HepG2 (cell line): ENCODE measurements around the gene RNGTT. TPM values are rescaled to one million over a fixed set of nuclear protein-coding genes. Genes with fewer than 3 reads are reported as not detected.

Experiments used
- ATAC-seq: fragments of 200-7000 bp; cut with Tn5 transposase; 3 replicates; pipeline ENCODE4 v1.9.1; 2020; ENCODE audit warnings: mild to moderate bottlenecking, moderate library complexity
- BruUV-seq: library from RNA; stranded (reverse); fragments of 400-500 nt; replicated peaks from 2 replicates; lab custom pipeline; 2021; lab: Mats Ljungman, UMichigan
- CTCF ChIA-PET: fragments of 300-600 bp; formaldehyde crosslinking; extraction: SDS; loops from one replicate; lab custom pipeline; 2021; ENCODE audit warnings: low total read pairs, inconsistent platforms, low intra/inter-chr PET ratio; lab: Yijun Ruan, JAX
- POLR2A ChIA-PET: fragments of 350-600 bp; sonication (Branson Sonifier 250); formaldehyde crosslinking; loops from one replicate; lab custom pipeline; 2020; ENCODE audit warnings: antibody characterized with exemption, inconsistent platforms; lab: Yijun Ruan, JAX
- DNase-seq: peaks from one replicate; pipeline ENCODE4 v3.0.0-alpha.2; 2015; ENCODE audit warnings: low spot score
- FAIRE-seq: peaks from 3 replicates; lab custom pipeline; 2011; peaks lifted over from hg19 to GRCh38; lab: Jason Lieb, UNC
- H2AFZ ChIP-seq: one replicate; pipeline ENCODE4 v1.6.1; 2011; ENCODE audit warnings: low read length, inconsistent platforms
- H3K27ac ChIP-seq: fragments of 300-600 bp; 3 replicates; pipeline ENCODE4 v1.8.0; 2011; ENCODE audit warnings: mixed run types, mild to moderate bottlenecking, mixed read lengths, low read length, inconsistent platforms; ENCODE audit not compliant: insufficient read depth; ENCODE audit errors: extremely low read length
- H3K27me3 ChIP-seq, 2 experiments: fragments of 200-600 bp in 1 of 2; 2 replicates in 1 of 2; 3 replicates in 1 of 2; pipeline versions ENCODE4 v1.6.0 to v1.8.0; 2011; ENCODE audit warnings: low read length in 2 of 2, mild to moderate bottlenecking in 2 of 2, moderate library complexity in 2 of 2, inconsistent platforms in 1 of 2; ENCODE audit not compliant: insufficient read depth in 2 of 2, control insufficient read depth in 1 of 2
- H3K36me3 ChIP-seq, 2 experiments: fragments of 200-600 bp in 1 of 2; replicated peaks in 1 of 2; 2 replicates in 1 of 2; 3 replicates in 1 of 2; pipeline versions ENCODE4 v1.5.1 to v1.8.0; 2011; ENCODE audit warnings: low read length in 2 of 2, inconsistent platforms in 1 of 2; ENCODE audit not compliant: insufficient read depth in 2 of 2, control insufficient read depth in 1 of 2
- H3K4me1 ChIP-seq: 2 replicates; pipeline ENCODE4 v1.5.1; 2012; ENCODE audit warnings: low read length, inconsistent platforms; ENCODE audit not compliant: insufficient read depth
- H3K4me2 ChIP-seq: 2 replicates; pipeline ENCODE4 v1.6.0; 2011; ENCODE audit warnings: low read depth, low read length, inconsistent platforms
- H3K4me3 ChIP-seq, 3 experiments: fragments of 200-600 bp in 1 of 3; sonication (generic), shearing (Covaris generic) in 1 of 3; replicated peaks in 1 of 3; 2 replicates each; pipeline ENCODE4 v1.5.1; 2011 to 2016; ENCODE audit warnings: low read length in 3 of 3, inconsistent platforms in 2 of 3, low read depth in 2 of 3, mild to moderate bottlenecking in 2 of 3, control low read depth in 1 of 3, mixed read lengths in 1 of 3; ENCODE audit not compliant: insufficient read depth in 1 of 3
- H3K79me2 ChIP-seq: one replicate; pipeline ENCODE4 v1.6.1; 2011; ENCODE audit warnings: low read length, inconsistent platforms; ENCODE audit not compliant: insufficient read depth
- H3K9ac ChIP-seq: 2 replicates; pipeline ENCODE4 v1.6.0; 2011; ENCODE audit warnings: mild to moderate bottlenecking, low read depth, low read length, inconsistent platforms; ENCODE audit not compliant: insufficient read depth
- H3K9me3 ChIP-seq: 2 replicates; pipeline ENCODE4 v1.5.1; 2012; ENCODE audit warnings: mild to moderate bottlenecking, low read length
- H4K20me1 ChIP-seq: 2 replicates; pipeline ENCODE4 v1.6.0; 2011; ENCODE audit warnings: inconsistent platforms, mild to moderate bottlenecking, low read length, moderate library complexity; ENCODE audit not compliant: insufficient read depth
- CHD4 ChIP-seq: fragments of 200-600 bp; sonication (generic); IDR thresholded peaks from 2 replicates; pipeline ENCODE4 v1.7.0; 2017; ENCODE audit warnings: mild to moderate bottlenecking, low read length, borderline replicate concordance
- EED ChIP-seq: sonication (generic); formaldehyde crosslinking; IDR thresholded peaks from 2 replicates; pipeline ENCODE4 v1.5.0; 2020; ENCODE audit warnings: mild to moderate bottlenecking, missing genetic modification reagents
- KDM1A ChIP-seq: IDR thresholded peaks from 2 replicates; pipeline ENCODE4 v1.6.1; 2016; ENCODE audit warnings: missing compliant biosample characterization
- MXD1 ChIP-seq: sonication (generic); formaldehyde crosslinking; IDR thresholded peaks from 2 replicates; pipeline ENCODE4 v1.4.0; 2020; ENCODE audit warnings: mild to moderate bottlenecking, missing genetic modification reagents
- REPIN1 ChIP-seq: sonication (generic); formaldehyde crosslinking; IDR thresholded peaks from 2 replicates; pipeline ENCODE4 v1.8.0; 2022; ENCODE audit warnings: missing genetic modification reagents, low read depth, mild to moderate bottlenecking, borderline replicate concordance
- RFXAP ChIP-seq: sonication (generic); formaldehyde crosslinking; IDR thresholded peaks from 2 replicates; pipeline ENCODE4 v1.4.0; 2020; ENCODE audit warnings: missing genetic modification reagents, borderline replicate concordance
- TCF7L2 ChIP-seq: IDR thresholded peaks from 2 replicates; pipeline ENCODE4 v1.6.1; 2011; ENCODE audit warnings: mild to moderate bottlenecking, low read depth, low read length, moderate library complexity
- TOE1 ChIP-seq: sonication (generic); formaldehyde crosslinking; IDR thresholded peaks from 2 replicates; pipeline ENCODE4 v1.4.0; 2020; ENCODE audit warnings: mild to moderate bottlenecking, missing genetic modification reagents
- ZBTB38 ChIP-seq: sonication (generic); formaldehyde crosslinking; IDR thresholded peaks from 2 replicates; pipeline ENCODE4 v1.5.1; 2020; ENCODE audit warnings: mild to moderate bottlenecking, missing genetic modification reagents
- ZC3H4 ChIP-seq: sonication (generic); formaldehyde crosslinking; IDR thresholded peaks from 2 replicates; pipeline ENCODE4 v1.4.0; 2020; ENCODE audit warnings: missing genetic modification reagents, borderline replicate concordance
- ZFP41 ChIP-seq: sonication (generic); formaldehyde crosslinking; IDR thresholded peaks from 2 replicates; pipeline ENCODE4 v1.4.0; 2020; ENCODE audit warnings: mild to moderate bottlenecking, missing genetic modification reagents, borderline replicate concordance
- ZNF12 ChIP-seq: sonication (generic); formaldehyde crosslinking; IDR thresholded peaks from 2 replicates; pipeline ENCODE4 v1.5.0; 2020; ENCODE audit warnings: missing genetic modification reagents
- ZNF34 ChIP-seq: sonication (generic); formaldehyde crosslinking; IDR thresholded peaks from 2 replicates; pipeline ENCODE4 v1.4.0; 2020; ENCODE audit warnings: mild to moderate bottlenecking, missing genetic modification reagents, borderline replicate concordance
- ZNF510 ChIP-seq: sonication (generic); formaldehyde crosslinking; IDR thresholded peaks from 2 replicates; pipeline ENCODE4 v1.4.0; 2020; ENCODE audit warnings: low read depth, mild to moderate bottlenecking, missing genetic modification reagents
- ZNF678 ChIP-seq: sonication (generic); formaldehyde crosslinking; IDR thresholded peaks from 2 replicates; pipeline ENCODE4 v1.4.0; 2020; ENCODE audit warnings: mild to moderate bottlenecking, missing genetic modification reagents
- WGBS: methylation state at CpG from one replicate; pipeline ENCODE4 v1.1.6; 2017; ENCODE audit warnings: low lambda C conversion rate; 5-methylcytosine and 5-hydroxymethylcytosine counted together
- in situ Hi-C: cut with HindIII; loops from 2 replicates; pipeline ENCODE4 v1.10.0; 2017; ENCODE audit warnings: low pct_unique_long_range_greater_than_20kb; ENCODE audit not compliant: extremely low pct_ligation_motif_present
- intact Hi-C: fragments of 100-400 bp; cut with micrococcal nuclease; formaldehyde crosslinking; loops from one replicate; pipeline ENCODE4 v1.10.0; 2022; ENCODE audit not compliant: unreplicated experiment
- polyA plus RNA-seq, 8 experiments: library from polyadenylated mRNA; depleted of rRNA in 3 of 8; stranded (reverse) in 7 of 8; unstranded in 1 of 8; fragments of >200 nt; fragmentation: Illumina TruSeq in 4 of 8; extraction: Trizol in 4 of 8; gene quantifications; 2 replicates each; pipeline versions ENCODE4 v1.2.1 to v1.2.3, GENCODE V29; 2011 to 2016; ENCODE audit warnings: low read depth in 4 of 8, missing spikeins in 1 of 8, mixed read lengths in 1 of 8; ENCODE audit not compliant: insufficient read depth in 1 of 8
- total RNA-seq, 5 experiments: library from RNA; depleted of rRNA; stranded (reverse); fragments of >200 nt; fragmentation: Illumina TruSeq; extraction: Trizol; gene quantifications; 2 replicates each; pipeline ENCODE4 v1.2.3, GENCODE V29; 2016; ENCODE audit warnings: low read depth in 1 of 5
- TF ChIP-seq, protein P1 (sequence below): sonication (generic); formaldehyde crosslinking; conservative IDR thresholded peaks from 2 replicates; pipeline ENCODE4 v1.4.0; 2020; ENCODE audit warnings: missing genetic modification reagents

The RNGTT gene
- total and polyA plus RNA-seq, 2 of the 13 experiments (the other 11 are each of a cell fraction or from before 2014, with no cell fraction given): 6.0 to 22.6 TPM

GRCh38 chr6:88989215-88989614 is 25.8 kb upstream of the RNGTT start:
- TF ChIP-seq KDM1A (no peak), MXD1 (no peak), ZNF510 (CRISPR knock-in tag) (no peak), RFXAP (CRISPR knock-in tag) (no peak), EED (CRISPR knock-in tag) (no peak), CHD4 (no peak), ZNF12 (CRISPR knock-in tag) (no peak), TOE1 (CRISPR knock-in tag) (no peak), ZNF678 (CRISPR knock-in tag) (no peak), REPIN1 (CRISPR knock-in tag) (no peak), ZFP41 (CRISPR knock-in tag) (no peak), ZBTB38 (CRISPR knock-in tag) (no peak), TCF7L2 (no peak), ZC3H4 (CRISPR knock-in tag) (no peak), ZNF34 (CRISPR knock-in tag) (no peak)
- TF ChIP-seq, protein P1, sequence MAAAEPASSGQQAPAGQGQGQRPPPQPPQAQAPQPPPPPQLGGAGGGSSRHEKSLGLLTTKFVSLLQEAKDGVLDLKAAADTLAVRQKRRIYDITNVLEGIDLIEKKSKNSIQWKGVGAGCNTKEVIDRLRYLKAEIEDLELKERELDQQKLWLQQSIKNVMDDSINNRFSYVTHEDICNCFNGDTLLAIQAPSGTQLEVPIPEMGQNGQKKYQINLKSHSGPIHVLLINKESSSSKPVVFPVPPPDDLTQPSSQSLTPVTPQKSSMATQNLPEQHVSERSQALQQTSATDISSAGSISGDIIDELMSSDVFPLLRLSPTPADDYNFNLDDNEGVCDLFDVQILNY (CRISPR knock-in tag): no peak
- no peaks in the 10 kb centered on the region for H3K36me3 ChIP-seq
- intact Hi-C loops (loop anchor here (10.0 kb wide), 1 partner anchor 386 kb away; no protein-coding TSS in a partner anchor), in situ Hi-C loops (loop anchor here (10.0 kb wide), 1 partner anchor 96 kb away; the partner anchor contains the start of gene PNRC1)
- no peaks in the 10 kb centered on the region for H4K20me1 ChIP-seq
- no peak overlapping the region for H3K4me2 ChIP-seq
- WGBS: 29% methylated on average over 1 of the region's 1 CpG
- no peak overlapping the region for H2AFZ ChIP-seq
- no TSS peak for BruUV-seq
- FAIRE-seq (no peak), DNase-seq (no peak), ATAC-seq (no peak)
- H3K4me1 ChIP-seq: peaks cover 28% of the 10 kb centered on the region
- no peak overlapping the region for H3K27ac ChIP-seq
- no peaks in the 10 kb centered on the region for H3K9me3 ChIP-seq
- no peak overlapping the region for H3K9ac ChIP-seq
- no peaks in the 10 kb centered on the region for H3K79me2 ChIP-seq
- no peaks in the 10 kb centered on the region for H3K27me3 ChIP-seq
- POLR2A ChIA-PET: interaction anchor here (0.9 kb wide), 1 partner anchor 91 kb away, joined by 4 read pairs; the partner anchor contains the start of gene PNRC1
- H3K4me3 ChIP-seq: no peak overlapping the region
- CTCF ChIA-PET: no interaction called here
